Fibroblast of the aortic adventitia (primary cell): ENCODE data around the gene INF2. TPM values are rescaled to one million over a fixed set of nuclear protein-coding genes. Genes with fewer than 3 reads are reported as not detected.

Experiments used
- DNase-seq: peaks from one replicate; pipeline ENCODE4 v3.0.0-alpha.2; 2010; ENCODE audit warnings: low read depth
- H3K4me3 ChIP-seq: 2 replicates; pipeline ENCODE4 v1.5.1; 2011; ENCODE audit warnings: low read depth, mild to moderate bottlenecking, control low read depth, low read length, moderate library complexity
- total RNA-seq: library from RNA; depleted of rRNA; stranded (reverse); fragments of >200 nt; gene quantifications from 2 replicates; pipeline ENCODE4 v1.2.3, GENCODE V29; 2012; ENCODE audit warnings: low replicate concordance
- TF ChIP-seq, protein P1 (sequence below): IDR thresholded peaks from 2 replicates; pipeline ENCODE4 v1.5.1; 2011; ENCODE audit warnings: mild to moderate bottlenecking, low read length, control low read depth, inconsistent platforms; ENCODE audit not compliant: insufficient read depth

The INF2 gene
- total RNA-seq, 1 donor: 64.0 TPM

DNA sequence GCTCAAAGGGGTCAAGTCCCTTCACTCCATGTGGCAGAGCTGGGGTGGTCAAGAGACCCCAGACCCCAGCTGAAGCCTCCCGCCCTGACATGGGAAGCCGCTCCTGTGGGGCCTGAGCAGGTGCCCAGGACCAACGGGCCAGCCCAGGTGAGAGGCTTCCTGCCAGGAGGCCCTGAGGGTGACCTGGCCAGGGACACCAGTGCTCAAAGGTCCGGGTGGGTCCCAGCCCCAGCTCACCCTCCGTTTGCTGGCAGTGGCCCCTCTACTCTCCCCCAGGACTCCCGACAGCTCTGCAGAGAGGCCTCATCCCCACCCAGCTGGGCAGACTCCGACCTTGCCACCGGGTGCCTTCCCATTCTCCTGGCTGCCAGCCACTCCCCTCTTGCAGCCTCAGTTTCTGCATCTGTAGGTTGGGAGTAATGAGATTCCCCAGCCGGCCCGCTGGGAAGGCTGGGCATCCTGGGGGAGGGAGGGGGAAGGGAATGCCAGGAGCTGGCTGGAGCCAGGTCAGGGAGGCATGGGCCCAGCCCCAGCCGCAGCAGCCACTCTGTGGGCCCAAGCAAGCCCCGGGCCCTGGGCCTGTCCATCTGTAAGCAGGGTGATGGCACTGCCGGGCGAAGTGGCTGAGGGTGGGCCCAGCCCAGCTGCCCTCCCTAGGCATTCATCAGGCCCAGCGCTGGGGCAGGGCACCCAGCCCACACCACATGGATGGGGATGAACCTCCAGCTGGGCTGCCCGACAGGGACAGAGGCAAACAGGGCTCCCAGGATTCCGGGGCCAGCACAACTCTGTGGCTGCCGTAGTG, 10.3 kb upstream of the INF2 start:
- TF ChIP-seq, protein P1, sequence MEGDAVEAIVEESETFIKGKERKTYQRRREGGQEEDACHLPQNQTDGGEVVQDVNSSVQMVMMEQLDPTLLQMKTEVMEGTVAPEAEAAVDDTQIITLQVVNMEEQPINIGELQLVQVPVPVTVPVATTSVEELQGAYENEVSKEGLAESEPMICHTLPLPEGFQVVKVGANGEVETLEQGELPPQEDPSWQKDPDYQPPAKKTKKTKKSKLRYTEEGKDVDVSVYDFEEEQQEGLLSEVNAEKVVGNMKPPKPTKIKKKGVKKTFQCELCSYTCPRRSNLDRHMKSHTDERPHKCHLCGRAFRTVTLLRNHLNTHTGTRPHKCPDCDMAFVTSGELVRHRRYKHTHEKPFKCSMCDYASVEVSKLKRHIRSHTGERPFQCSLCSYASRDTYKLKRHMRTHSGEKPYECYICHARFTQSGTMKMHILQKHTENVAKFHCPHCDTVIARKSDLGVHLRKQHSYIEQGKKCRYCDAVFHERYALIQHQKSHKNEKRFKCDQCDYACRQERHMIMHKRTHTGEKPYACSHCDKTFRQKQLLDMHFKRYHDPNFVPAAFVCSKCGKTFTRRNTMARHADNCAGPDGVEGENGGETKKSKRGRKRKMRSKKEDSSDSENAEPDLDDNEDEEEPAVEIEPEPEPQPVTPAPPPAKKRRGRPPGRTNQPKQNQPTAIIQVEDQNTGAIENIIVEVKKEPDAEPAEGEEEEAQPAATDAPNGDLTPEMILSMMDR: no peak
- no peak for DNase-seq
- no peak overlapping the region for H3K4me3 ChIP-seq

DNA sequence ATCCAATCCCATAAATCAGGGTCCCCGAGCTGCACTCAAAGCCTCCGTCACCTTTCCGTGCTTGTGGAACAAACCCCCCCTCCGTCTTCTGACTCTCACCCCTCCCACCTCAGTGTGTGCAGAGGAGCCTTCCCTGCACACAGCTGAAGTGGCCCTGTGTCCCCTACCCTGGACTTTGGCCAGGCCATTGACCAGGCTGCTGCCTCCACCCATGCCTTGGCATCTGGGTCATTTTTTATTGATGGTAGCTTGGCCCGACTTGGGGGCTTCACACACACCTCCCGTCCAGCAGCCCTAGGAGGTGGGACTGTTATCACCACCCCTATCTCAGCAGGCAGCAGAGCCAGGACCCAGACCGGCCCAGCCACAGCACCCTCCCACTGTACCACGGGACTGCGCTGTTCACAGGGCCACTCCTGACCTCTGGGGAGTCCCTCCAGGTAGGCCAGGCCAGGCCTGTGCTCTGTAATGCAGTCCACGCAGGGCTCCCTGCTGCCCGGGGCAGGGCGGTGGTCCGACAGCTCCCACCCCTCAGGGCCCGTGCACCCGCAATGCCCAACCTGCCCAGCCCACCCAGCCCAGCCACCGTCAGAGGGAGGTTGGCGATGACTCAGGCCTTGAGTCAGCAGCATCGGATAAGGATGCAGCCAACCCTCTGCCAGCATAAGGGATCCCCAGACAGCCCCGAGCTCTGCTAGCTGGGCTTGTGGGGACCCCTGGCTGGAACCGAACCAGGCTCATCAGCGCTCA, 9.2 kb upstream of the INF2 start:
- peak; percentile 77 for DNase-seq
- TF ChIP-seq, protein P1: no peak
- H3K4me3 ChIP-seq: no peak overlapping the region

DNA sequence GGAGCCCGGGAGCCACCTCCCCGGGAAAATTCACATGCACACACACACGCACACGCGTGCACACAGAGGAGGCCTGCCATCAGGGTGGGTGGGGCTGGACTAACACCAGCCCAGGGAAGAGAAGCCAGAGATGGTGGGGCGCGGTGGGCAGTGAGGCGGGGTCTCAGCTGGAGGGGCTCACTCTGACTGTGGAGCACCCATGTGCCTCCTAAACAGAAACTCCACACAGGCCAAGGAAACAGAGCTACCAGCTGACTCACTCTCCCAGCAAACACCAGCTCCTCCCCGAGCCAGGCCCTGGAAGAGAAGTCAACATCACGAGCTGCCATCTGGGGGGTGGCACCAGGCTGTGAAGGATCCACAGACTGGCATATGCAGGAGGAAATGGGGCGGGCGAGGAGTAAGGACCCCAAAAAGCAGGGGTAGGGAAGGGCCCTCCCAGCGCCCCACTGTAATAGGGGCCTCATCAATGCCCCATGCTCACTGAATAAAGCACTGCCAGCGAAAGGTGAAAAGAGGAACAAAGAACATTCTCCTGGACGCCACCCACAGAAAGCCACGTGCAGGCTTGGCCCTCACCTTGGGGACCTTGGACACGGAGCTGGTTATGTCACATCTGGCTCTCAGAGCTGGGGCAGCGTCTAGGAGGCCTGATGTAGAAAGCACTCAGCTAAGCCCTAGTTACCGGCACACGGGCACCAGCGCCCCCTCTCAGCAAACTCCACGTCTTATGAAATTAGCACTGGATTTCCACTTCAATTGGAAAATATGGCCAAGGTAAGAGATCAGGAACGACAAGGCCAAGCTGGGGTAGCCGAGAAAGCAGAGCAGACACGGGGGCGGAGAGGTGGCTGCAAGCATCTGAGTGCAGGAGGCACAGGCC, 8.4 kb upstream of the INF2 start:
- peak overlapping the region; percentile 40 for H3K4me3 ChIP-seq
- TF ChIP-seq, protein P1: peak; percentile 19
- peak; percentile 75 for DNase-seq

DNA sequence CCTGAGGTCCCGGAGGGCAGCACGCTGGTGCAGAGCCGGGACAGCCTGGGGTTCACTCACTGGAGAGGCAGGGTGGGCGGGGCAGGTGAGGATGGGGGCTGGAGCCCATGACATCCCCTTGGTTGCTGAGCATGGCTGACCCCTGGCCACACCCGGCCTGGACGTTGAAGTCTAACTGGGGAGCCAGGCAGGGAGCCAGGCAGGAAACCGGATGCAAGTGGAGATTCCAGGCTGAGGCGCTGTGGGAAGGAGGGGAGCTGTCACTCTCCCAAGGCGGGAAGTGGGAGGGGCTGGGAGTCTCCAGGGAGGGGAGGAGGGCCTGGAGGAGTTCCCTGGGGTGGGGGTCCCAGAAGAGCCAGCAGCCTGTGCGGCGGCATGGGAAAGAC, 7.7 kb upstream of the INF2 start:
- DNase-seq: peak; percentile 85
- H3K4me3 ChIP-seq: peak overlapping the region; percentile 51

DNA sequence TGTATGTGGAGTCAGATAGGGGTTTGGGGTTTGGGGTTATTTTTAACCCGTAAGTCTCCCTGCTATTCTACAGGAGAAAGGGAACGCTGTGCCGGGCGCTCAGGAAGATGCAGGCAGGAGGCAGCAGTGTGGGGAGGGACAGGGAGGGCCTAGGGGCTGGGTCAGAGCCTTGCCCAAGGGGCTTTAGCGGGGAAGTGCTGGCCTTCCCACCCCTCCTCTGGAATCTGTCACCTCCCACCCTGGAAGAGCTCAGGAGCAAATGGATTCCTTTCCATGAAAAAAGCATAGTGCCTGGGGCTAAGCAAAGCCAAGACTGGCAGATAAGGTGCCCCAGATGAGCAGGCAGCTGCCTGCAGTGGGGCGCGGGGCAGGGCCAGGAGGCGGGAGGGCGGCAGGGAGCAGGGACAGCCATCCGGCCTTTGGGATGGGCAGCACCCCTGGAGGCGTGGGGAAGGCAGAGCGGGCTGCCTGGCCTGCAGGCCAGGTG, 7.3 kb upstream of the INF2 start:
- H3K4me3 ChIP-seq: peak overlapping the region; percentile 51
- TF ChIP-seq, protein P1: no peak
- no peak for DNase-seq

More for the DNA sequence above, 7.7 kb upstream of the INF2 start:
- TF ChIP-seq, protein P1: no peak
